ENCODE results near the gene TMEFF1.
"Not testable (repeated sequence)": the region's sequence is repeated elsewhere in the genome, so short reads cannot be mapped to it uniquely, and the experiment has no call there.

TMEFF1 gene

DNA sequence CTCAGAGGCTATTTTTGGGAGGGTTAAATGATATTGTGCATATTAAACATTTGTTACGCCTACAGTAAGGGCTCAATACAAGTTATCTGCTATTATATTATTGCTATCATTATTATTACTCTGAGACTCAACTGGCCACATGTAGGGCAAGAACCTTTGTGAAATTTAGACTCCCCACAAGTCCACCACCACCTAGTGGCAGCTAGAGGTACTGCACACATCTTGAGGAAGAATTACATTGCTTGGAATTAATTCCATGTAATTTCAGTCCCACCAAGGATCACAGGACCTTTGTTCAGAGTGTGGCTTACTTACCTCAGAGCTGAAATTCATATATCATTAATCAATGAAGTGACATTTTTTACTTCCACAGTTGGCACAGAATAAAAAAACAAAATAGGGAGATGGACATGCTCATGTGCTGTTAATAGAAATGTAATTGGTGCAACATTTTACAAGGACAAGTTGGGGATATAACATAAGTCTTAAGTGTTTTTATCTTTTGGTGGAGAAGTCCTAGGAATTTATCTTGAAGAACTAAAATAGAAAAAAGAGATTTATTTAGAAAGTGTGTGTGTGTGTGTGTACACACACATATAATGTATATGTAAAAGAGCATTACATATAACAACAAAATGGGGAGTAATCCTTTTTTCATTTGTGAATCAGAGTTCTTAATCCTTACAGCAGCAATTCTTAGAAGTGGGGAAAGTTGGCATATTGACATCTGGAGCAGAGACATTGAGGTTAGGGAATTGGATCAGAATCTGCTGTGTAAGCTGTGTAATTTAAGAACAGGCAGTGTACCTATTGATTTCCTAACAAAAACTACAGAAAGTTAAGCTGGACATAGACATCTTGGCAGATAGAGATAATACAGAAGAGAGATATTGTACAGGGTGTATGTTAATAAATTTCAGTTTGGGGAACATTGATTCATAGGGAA, 34.8 kb upstream of the TMEFF1 start:
- H3K4me3 ChIP-seq (ENCODE audit: low read depth, low read length): no peak overlapping the region
- peak; percentile 67 for DNase-seq
- in situ Hi-C loops (cut with HindIII; ENCODE audit: low pct_ligation_motif_present, low sequenced_read_pairs): no loop called here
- no peaks in the 10 kb centered on the region for H3K27me3 ChIP-seq (replicated peaks)
- H3K27ac ChIP-seq: no peak overlapping the region
- H3K36me3 ChIP-seq (replicated peaks): peaks cover 6% of the 10 kb centered on the region
- TF ChIP-seq, protein P1, sequence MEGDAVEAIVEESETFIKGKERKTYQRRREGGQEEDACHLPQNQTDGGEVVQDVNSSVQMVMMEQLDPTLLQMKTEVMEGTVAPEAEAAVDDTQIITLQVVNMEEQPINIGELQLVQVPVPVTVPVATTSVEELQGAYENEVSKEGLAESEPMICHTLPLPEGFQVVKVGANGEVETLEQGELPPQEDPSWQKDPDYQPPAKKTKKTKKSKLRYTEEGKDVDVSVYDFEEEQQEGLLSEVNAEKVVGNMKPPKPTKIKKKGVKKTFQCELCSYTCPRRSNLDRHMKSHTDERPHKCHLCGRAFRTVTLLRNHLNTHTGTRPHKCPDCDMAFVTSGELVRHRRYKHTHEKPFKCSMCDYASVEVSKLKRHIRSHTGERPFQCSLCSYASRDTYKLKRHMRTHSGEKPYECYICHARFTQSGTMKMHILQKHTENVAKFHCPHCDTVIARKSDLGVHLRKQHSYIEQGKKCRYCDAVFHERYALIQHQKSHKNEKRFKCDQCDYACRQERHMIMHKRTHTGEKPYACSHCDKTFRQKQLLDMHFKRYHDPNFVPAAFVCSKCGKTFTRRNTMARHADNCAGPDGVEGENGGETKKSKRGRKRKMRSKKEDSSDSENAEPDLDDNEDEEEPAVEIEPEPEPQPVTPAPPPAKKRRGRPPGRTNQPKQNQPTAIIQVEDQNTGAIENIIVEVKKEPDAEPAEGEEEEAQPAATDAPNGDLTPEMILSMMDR (IDR thresholded peaks at IDR 0.05; ENCODE audit: low read depth, low read length, missing control alignments): peak; percentile 95

DNA sequence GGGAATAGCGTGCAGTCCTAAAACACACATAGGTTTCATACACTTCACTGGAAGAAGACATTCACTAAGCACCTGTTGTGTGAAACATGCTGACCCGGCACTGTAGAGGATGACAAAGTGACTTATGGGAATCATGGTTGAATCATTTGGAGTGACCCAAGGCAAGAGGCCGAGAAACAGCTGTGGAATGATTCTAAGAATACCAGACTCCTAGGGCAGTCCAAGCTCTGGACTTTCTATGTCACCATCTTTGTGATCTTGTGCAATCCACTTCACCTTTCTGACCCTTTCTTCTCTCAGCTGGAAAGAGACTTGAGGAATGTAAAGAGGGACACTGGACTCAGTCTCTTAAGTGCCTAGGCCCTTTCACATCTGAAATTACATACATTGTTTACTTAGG, 32.9 kb upstream of the TMEFF1 start:
- peaks cover 19% of the 10 kb centered on the region for H3K36me3 ChIP-seq (replicated peaks)
- H3K27me3 ChIP-seq (replicated peaks): no peaks in the 10 kb centered on the region
- H3K4me3 ChIP-seq (ENCODE audit: low read depth, low read length): no peak overlapping the region
- peak; percentile 20 for DNase-seq
- TF ChIP-seq, protein P1 (IDR thresholded peaks at IDR 0.05; ENCODE audit: low read depth, low read length, missing control alignments): no peak
- in situ Hi-C loops (cut with HindIII; ENCODE audit: low pct_ligation_motif_present, low sequenced_read_pairs): no loop called here
- H3K27ac ChIP-seq: no peak overlapping the region

GRCh38 chr9:100440487-100440886, 32.5 kb upstream of the TMEFF1 start:
- H3K27ac ChIP-seq; in situ Hi-C loops (cut with HindIII; ENCODE audit: low pct_ligation_motif_present, low sequenced_read_pairs); DNase-seq; H3K27me3 ChIP-seq (replicated peaks); H3K4me3 ChIP-seq (ENCODE audit: low read depth, low read length): not testable (repeated sequence)
- peaks cover 21% of the 10 kb centered on the region for H3K36me3 ChIP-seq (replicated peaks)

DNA sequence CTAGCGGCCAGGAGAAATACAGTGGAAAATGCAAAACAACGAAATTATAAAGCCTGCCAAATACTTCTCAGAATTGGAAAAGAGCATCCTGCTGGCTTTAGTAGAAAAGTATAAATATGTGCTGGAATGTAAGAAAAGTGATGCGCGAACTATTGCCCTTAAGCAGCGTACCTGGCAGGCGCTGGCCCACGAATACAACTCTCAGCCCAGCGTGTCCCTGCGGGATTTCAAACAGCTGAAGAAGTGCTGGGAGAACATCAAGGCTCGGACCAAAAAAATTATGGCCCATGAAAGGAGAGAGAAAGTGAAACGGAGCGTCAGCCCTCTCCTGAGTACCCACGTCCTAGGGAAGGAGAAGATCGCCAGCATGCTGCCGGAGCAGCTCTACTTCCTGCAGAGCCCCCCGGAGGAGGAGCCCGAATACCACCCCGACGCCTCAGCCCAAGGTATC, 31.0 kb upstream of the TMEFF1 start:
- TF ChIP-seq, protein P1 (IDR thresholded peaks at IDR 0.05; ENCODE audit: low read depth, low read length, missing control alignments): no peak
- H3K4me3 ChIP-seq (ENCODE audit: low read depth, low read length): no peak overlapping the region
- DNase-seq: no peak
- H3K36me3 ChIP-seq (replicated peaks): peaks cover 21% of the 10 kb centered on the region
- no peak overlapping the region for H3K27ac ChIP-seq
- in situ Hi-C loops (cut with HindIII; ENCODE audit: low pct_ligation_motif_present, low sequenced_read_pairs): no loop called here
- H3K27me3 ChIP-seq (replicated peaks): no peaks in the 10 kb centered on the region

- Histone ChIP-seq H3K27me3 (replicated peaks) (no peaks in the 10 kb centered on the region), H3K27ac (peak overlapping the region; percentile 62), H3K36me3 (replicated peaks) (peaks cover 21% of the 10 kb centered on the region), H3K4me3 (ENCODE audit: low read depth, low read length) (no peak overlapping the region)
- DNase-seq: peak; percentile 13
- in situ Hi-C loops (cut with HindIII; ENCODE audit: low pct_ligation_motif_present, low sequenced_read_pairs): no loop called here
- TF ChIP-seq, protein P1 (IDR thresholded peaks at IDR 0.05; ENCODE audit: low read depth, low read length, missing control alignments): no peak
Measured at GRCh38 chr9:100443781-100444768, 28.9 kb upstream of the TMEFF1 start.

Measured in brain microvascular endothelial cell (primary cell).